HG02885 (cell line): ENCODE results near the gene LRRC61.
"Not testable (repeated sequence)": the region's sequence is repeated elsewhere in the genome, so short reads cannot be mapped to it uniquely, and the experiment has no call there.

Experiments used
- ATAC-seq: cut with Tn5 transposase; IDR thresholded peaks from one replicate; pipeline ENCODE4 v1.9.1; 2021; ENCODE audit warnings: mild to moderate bottlenecking; ENCODE audit not compliant: unreplicated experiment, poor library complexity

Gene LRRC61

GRCh38 chr7:150322833-150323681 lies at the start of gene LRRC61, which contains the start of gene ACTR3C:
Gene LRRC61 (plus strand): TSS chr7:150323355. CDS start chr7:150336862, 13,507 bp downstream.
Gene ACTR3C (minus strand): TSS chr7:150323545. CDS start chr7:150295296, 28,249 bp downstream.
- ATAC-seq: peak; percentile 72

GRCh38 chr7:150276132-150276695 lies 46.9 kb upstream of the LRRC61 start:
- ATAC-seq: peak; percentile 63

- not testable (repeated sequence) for ATAC-seq
Measured at GRCh38 chr7:150278383-150278782, 44.8 kb upstream of the LRRC61 start.

- not testable (repeated sequence) for ATAC-seq
Measured at GRCh38 chr7:150281681-150282403, 41.3 kb upstream of the LRRC61 start.

GRCh38 chr7:150283111-150283510 lies 40.0 kb upstream of the LRRC61 start:
- ATAC-seq: not testable (repeated sequence)

GRCh38 chr7:150283608-150284007 lies 39.5 kb upstream of the LRRC61 start:
- not testable (repeated sequence) for ATAC-seq

GRCh38 chr7:150285849-150286754 lies 37.1 kb upstream of the LRRC61 start:
- peak; percentile 55 for ATAC-seq

GRCh38 chr7:150287815-150288214 lies 35.3 kb upstream of the LRRC61 start:
- ATAC-seq: not testable (repeated sequence)

- not testable (repeated sequence) for ATAC-seq
Measured at GRCh38 chr7:150288816-150289215, 34.3 kb upstream of the LRRC61 start.

- not testable (repeated sequence) for ATAC-seq
Measured at GRCh38 chr7:150290317-150290716, 32.8 kb upstream of the LRRC61 start.

GRCh38 chr7:150295027-150295426 lies 28.1 kb upstream of the LRRC61 start:
- not testable (repeated sequence) for ATAC-seq

- ATAC-seq: not testable (repeated sequence)
Measured at GRCh38 chr7:150295614-150296013, 27.5 kb upstream of the LRRC61 start.

- not testable (repeated sequence) for ATAC-seq
Measured at GRCh38 chr7:150296802-150297201, 26.4 kb upstream of the LRRC61 start.

- ATAC-seq: not testable (repeated sequence)
Measured at GRCh38 chr7:150297978-150298377, 25.2 kb upstream of the LRRC61 start.

GRCh38 chr7:150302908-150303310 lies 20.2 kb upstream of the LRRC61 start:
- not testable (repeated sequence) for ATAC-seq

- ATAC-seq: not testable (repeated sequence)
Measured at GRCh38 chr7:150304499-150305258, 18.5 kb upstream of the LRRC61 start.

GRCh38 chr7:150305259-150305902 lies 17.8 kb upstream of the LRRC61 start:
- ATAC-seq: not testable (repeated sequence)

- ATAC-seq: not testable (repeated sequence)
Measured at GRCh38 chr7:150305903-150306284, 17.3 kb upstream of the LRRC61 start.
